Smooth muscle cell (in vitro differentiated cells): ENCODE measurements around the gene PLA2G4F. TPM values are rescaled to one million over a fixed set of nuclear protein-coding genes. Genes with fewer than 3 reads are reported as not detected.

Experiments used
- DNase-seq: peaks from one replicate; lab custom pipeline; 2025; ENCODE audit not compliant: unreplicated experiment; lab: John Stamatoyannopoulos, UW
- H2AFZ ChIP-seq: fragments of 200-600 bp; sonication (generic); 2 replicates; pipeline ENCODE4 v1.6.0; 2016; ENCODE audit warnings: antibody characterized with exemption, low read depth, mild to moderate bottlenecking
- H3F3A ChIP-seq: fragments of 200-600 bp; sonication (generic); 2 replicates; pipeline ENCODE4 v1.6.0; 2017; ENCODE audit warnings: antibody characterized with exemption, low read depth
- H3K27ac ChIP-seq: fragments of 200-600 bp; sonication (generic); 2 replicates; pipeline ENCODE4 v1.5.1; 2016; ENCODE audit warnings: low read depth, mild to moderate bottlenecking
- H3K27me3 ChIP-seq: fragments of 200-600 bp; sonication (generic); 2 replicates; pipeline ENCODE4 v1.6.1; 2016; ENCODE audit warnings: low read depth, mild to moderate bottlenecking
- H3K36me3 ChIP-seq: fragments of 200-600 bp; sonication (generic); 2 replicates; pipeline ENCODE4 v1.5.1; 2016; ENCODE audit warnings: low read depth
- H3K4me1 ChIP-seq: fragments of 200-600 bp; sonication (generic); 2 replicates; pipeline ENCODE4 v1.5.1; 2016; ENCODE audit warnings: low read depth
- H3K4me2 ChIP-seq: fragments of 200-600 bp; sonication (generic); 2 replicates; pipeline ENCODE4 v1.6.0; 2016; ENCODE audit warnings: mild to moderate bottlenecking
- H3K4me3 ChIP-seq: fragments of 200-600 bp; sonication (generic); 2 replicates; pipeline ENCODE4 v1.5.1; 2016; ENCODE audit warnings: mild to moderate bottlenecking
- H3K79me2 ChIP-seq: fragments of 200-600 bp; sonication (generic); 2 replicates; pipeline ENCODE4 v1.6.0; 2016; ENCODE audit warnings: low read depth, mild to moderate bottlenecking
- H3K9ac ChIP-seq: fragments of 200-600 bp; sonication (generic); 2 replicates; pipeline ENCODE4 v1.6.0; 2016; ENCODE audit warnings: low read depth
- H3K9me3 ChIP-seq: fragments of 200-600 bp; sonication (generic); replicated peaks from 2 replicates; pipeline ENCODE4 v1.5.1; 2016; ENCODE audit warnings: low read depth
- H4K20me1 ChIP-seq: fragments of 200-600 bp; sonication (generic); 2 replicates; pipeline ENCODE4 v1.6.0; 2016; ENCODE audit warnings: low read depth
- CTCF ChIP-seq: fragments of 200-600 bp; sonication (generic); IDR thresholded peaks from 2 replicates; pipeline ENCODE4 v1.5.1; 2017; ENCODE audit warnings: borderline replicate concordance, mild to moderate bottlenecking, antibody characterized with exemption; ENCODE audit not compliant: insufficient read depth, poor library complexity, severe bottlenecking
- WGBS: methylation state at CpG from one replicate; pipeline ENCODE4 v1.1.7; 2016; ENCODE audit warnings: low lambda C conversion rate; 5-methylcytosine and 5-hydroxymethylcytosine counted together
- polyA plus RNA-seq: library from polyadenylated mRNA; unstranded; fragments of >200 nt; fragmentation: Nextera tagmentation; extraction: Ambion mirVana; gene quantifications from 2 replicates; pipeline ENCODE4 v1.2.1, GENCODE V29; 2016
- total RNA-seq: library from RNA; depleted of rRNA; stranded (reverse); fragments of >200 nt; gene quantifications from 2 replicates; pipeline ENCODE4 v1.2.3, GENCODE V29; 2014

Gene PLA2G4F
- total and polyA plus RNA-seq, 2 experiments from 2014 or later, result 0.46 to 1.3 TPM

GRCh38 chr15:42178056-42178455, 21.6 kb upstream of the PLA2G4F start:
- Histone ChIP-seq H2AFZ (no peak overlapping the region), H3K4me3 (no peak overlapping the region), H3K27ac (no peak overlapping the region), H3K4me2 (no peak overlapping the region), H3K36me3 (peaks cover 11% of the 10 kb centered on the region), H4K20me1 (no peaks in the 10 kb centered on the region), H3K79me2 (no peaks in the 10 kb centered on the region), H3K27me3 (no peaks in the 10 kb centered on the region), H3K9me3 (no peaks in the 10 kb centered on the region), H3F3A (no peaks in the 10 kb centered on the region), H3K4me1 (no peaks in the 10 kb centered on the region), H3K9ac (no peak overlapping the region)
- no peak for DNase-seq
- 100% methylated on average over 2 of the region's 2 CpGs for WGBS
- TF ChIP-seq CTCF, result no peak

DNA sequence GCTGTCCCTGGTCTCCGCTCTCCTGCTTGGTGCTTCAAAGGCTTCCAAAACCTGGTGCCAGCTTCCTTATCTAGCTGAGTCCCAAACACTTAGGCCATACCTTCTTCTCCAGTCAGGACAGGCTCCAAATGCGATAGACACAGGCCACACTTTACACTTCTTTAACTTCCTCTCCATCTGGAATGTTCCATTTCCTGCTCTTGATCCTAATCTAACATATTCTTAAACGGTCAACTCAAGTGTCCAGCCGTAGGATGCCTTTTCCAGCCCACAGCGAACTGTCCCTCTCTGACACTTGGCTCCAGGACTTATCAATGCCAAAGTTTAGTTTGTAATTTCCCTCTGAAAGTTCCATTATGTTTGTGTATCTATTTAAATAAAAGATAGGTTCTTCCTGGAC, 19.2 kb upstream of the PLA2G4F start:
- no peak overlapping the region for H2AFZ ChIP-seq
- no peaks in the 10 kb centered on the region for H3K9me3 ChIP-seq
- DNase-seq, result no peak
- H3K27ac ChIP-seq, result no peak overlapping the region
- H3K79me2 ChIP-seq, result no peaks in the 10 kb centered on the region
- peaks cover 7% of the 10 kb centered on the region for H3K36me3 ChIP-seq
- no peaks in the 10 kb centered on the region for H3K27me3 ChIP-seq
- no peaks in the 10 kb centered on the region for H3F3A ChIP-seq
- H3K4me1 ChIP-seq, result no peaks in the 10 kb centered on the region
- TF ChIP-seq CTCF, result no peak
- H3K4me3 ChIP-seq, result no peak overlapping the region
- no peak overlapping the region for H3K9ac ChIP-seq
- no peak overlapping the region for H3K4me2 ChIP-seq
- 89% methylated on average over 5 of the region's 5 CpGs for WGBS
- no peaks in the 10 kb centered on the region for H4K20me1 ChIP-seq

DNA sequence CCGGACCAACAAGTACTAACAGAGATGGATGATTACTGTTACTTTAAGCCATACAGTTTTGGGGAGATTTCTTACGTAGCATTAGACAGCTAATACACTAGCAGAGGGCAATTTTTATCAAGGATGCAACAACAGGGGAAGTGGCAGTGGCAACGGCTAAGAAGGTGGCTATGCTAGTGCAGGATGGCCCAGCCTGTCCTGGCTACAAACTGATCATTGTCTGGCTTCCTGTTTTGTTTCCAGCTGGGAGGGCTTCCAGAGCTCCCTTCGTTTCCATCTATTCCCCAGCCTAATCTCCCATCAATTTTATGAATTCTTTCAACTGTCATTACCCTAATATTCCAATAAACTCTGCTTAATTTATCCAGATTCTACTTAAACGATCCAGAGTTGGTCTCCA, 16.0 kb upstream of the PLA2G4F start:
- H3K36me3 ChIP-seq, result peaks cover 19% of the 10 kb centered on the region
- H3K27ac ChIP-seq, result no peak overlapping the region
- WGBS, result 96% methylated on average over 5 of the region's 5 CpGs

More for the DNA sequence above, 16.0 kb upstream of the PLA2G4F start:
- no peaks in the 10 kb centered on the region for H3K79me2 ChIP-seq
- no peak overlapping the region for H3K4me2 ChIP-seq
- H3K27me3 ChIP-seq, result no peaks in the 10 kb centered on the region
- H3K9me3 ChIP-seq, result no peaks in the 10 kb centered on the region
- no peak for DNase-seq
- no peaks in the 10 kb centered on the region for H4K20me1 ChIP-seq
- no peak overlapping the region for H3K9ac ChIP-seq
- no peak overlapping the region for H3K4me3 ChIP-seq
- no peaks in the 10 kb centered on the region for H3K4me1 ChIP-seq
- TF ChIP-seq CTCF, result no peak
- H3F3A ChIP-seq, result no peaks in the 10 kb centered on the region
- H2AFZ ChIP-seq, result no peak overlapping the region
